ENCODE results near the gene VAV3.
"Not testable (repeated sequence)": the region's sequence is repeated elsewhere in the genome, so short reads cannot be mapped to it uniquely, and the experiment has no call there.

VAV3 gene

DNA sequence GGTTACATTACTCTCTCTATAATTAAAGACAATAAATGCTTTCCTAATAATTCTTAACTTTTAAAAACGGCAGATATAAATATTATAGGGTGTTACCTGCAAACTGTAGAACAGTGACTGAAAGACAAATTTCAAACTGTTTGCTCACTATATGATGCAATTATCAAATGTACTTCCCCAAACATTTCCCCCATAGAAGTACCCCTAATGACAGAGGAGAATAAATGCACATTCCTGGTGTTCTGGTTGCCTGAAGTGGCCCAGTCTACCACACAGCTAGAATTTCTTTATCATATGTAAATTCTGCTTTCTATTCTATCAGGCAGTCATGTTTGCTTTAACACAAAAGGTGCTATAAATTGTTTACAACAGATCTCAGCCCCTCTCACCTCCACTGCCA is 70.4 kb downstream of the VAV3 start:
- DNase-seq (ENCODE audit: low read depth in 1 of 2, low spot score in 1 of 2): no peak

DNA sequence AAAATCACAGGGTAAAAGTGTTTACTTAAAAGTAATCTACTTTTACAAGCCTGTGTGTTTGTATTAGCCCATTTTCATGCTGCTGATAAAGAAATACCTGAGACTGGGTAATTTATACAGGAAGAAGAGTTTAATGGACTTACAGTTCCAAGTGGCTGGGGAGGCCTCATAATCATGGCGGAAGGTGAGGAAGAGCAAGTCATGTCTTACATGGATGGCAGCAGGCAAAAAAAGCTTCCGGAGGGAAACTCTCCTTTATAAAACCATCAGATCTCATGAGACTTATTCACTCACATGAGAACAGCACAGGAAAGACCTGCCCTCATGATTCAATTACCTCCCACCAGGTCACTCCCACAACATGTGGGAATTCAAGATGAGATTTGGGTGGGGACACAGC is 71.6 kb downstream of the VAV3 start:
- DNase-seq (ENCODE audit: low read depth in 1 of 2, low spot score in 1 of 2): not testable (repeated sequence)

DNA sequence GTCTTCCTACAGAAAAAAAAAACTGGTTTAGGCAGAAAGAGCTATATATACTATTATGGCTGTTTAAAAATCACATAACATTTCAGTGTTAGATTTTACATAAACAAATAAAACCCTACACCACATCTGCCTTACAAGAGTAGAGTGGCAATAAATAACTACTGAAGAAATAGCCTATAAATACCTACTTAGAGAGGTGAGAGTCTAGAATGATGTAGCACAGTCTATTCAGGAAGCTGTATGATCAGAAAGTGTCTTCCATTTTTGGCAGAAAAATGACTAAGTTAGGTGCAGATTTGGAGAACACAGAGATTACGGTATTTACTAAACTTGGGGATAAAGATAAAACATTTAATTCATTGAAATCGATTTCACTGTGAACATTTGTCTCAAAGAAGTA is 75.5 kb downstream of the VAV3 start:
- no peak for DNase-seq (ENCODE audit: low read depth in 1 of 2, low spot score in 1 of 2)

DNA sequence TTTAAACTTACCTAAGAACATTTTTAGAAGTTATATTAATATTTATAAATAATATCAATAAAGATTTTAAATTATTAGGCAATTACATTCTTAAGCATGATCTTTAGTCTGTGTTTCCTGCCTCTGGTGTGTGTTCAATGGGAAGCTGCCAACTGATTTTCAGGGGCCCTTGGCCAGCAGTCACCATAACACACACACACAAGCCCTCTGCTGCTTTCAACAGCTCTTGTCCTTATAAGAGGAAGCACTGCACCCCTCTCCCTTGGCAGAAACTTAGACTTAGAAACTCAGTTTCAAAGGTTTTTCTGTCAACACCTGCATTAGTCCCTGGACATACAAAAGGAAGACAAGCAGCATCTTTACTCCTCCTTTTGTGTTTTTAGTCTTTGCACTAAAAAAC is 81.4 kb downstream of the VAV3 start:
- DNase-seq (ENCODE audit: low read depth in 1 of 2, low spot score in 1 of 2): no peak

DNA sequence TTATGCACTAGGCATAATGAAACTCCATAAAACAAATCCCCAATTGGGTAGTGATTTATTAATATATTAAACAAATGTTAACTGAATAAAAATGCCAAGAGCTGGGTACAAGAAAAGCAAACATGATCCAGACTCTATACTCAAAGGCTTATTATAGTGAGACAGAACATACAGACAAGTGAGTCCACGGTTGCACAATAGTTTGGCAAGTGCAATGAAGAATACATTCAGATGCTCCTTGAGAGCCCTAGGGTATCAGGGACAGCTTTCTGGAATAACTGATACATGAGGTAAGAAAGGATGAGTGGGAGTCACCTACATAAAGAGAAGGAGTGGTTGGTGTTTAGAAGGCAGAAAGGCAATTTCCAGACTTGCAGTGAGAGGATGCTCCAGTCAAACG is 85.1 kb downstream of the VAV3 start:
- DNase-seq (ENCODE audit: low read depth in 1 of 2, low spot score in 1 of 2): no peak

DNA sequence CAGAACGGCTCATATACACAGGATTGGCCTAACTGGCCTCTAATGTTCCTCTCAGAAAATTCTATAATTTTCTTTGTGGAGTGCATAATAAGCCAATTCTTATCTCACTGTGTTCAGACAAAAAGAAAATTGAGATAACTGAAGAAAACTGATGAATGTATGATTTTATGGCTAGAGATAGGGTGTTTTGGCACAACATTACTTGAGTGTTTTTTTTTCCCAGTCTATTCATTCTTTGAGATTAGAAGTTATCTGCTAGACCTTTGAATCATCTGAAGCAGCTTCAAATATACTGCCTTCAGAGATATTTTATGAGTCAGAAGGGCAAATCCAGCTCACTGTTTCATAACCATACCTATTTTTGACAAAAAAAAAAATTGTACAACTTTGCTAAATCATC is 85.6 kb downstream of the VAV3 start:
- DNase-seq (ENCODE audit: low read depth in 1 of 2, low spot score in 1 of 2): no peak

DNA sequence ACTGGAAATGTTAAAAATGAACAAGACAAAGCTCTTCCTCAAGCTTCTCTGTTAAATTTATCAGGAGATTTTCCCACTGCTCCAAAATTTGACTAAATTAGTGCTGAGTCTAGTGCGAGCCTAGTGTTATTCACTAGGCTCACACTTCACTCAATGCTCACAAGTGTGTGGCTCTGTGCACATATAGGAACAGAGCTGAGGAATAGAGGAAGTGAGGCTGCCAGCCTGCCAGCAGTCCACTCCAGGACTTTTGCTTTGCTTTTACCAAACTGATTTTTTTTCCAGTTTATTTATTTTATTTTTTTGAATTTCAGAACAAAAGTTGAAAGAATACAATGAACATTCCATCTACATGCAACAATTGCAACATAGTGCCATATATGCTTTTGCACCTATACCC is 87.2 kb downstream of the VAV3 start:
- no peak for DNase-seq (ENCODE audit: low read depth in 1 of 2, low spot score in 1 of 2)

DNA sequence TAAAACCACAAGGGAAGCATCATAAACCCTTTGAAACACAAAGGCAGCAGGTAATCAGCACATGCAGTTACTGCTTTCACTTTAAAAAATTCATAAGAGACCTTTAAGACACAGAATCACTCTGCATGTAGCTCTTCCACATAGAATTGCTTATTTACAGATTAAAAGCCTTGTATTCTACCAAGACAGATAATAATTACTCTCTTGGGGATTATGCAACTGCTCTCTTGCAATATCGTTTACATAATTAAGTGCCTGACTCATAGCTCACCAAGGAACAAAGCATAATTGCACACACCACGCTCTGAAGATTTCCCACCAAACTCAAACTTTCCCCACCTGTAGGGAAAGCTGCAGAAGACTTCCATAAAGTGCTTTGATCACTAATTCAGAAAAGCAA is 87.9 kb downstream of the VAV3 start:
- DNase-seq (ENCODE audit: low read depth in 1 of 2, low spot score in 1 of 2): no peak

DNA sequence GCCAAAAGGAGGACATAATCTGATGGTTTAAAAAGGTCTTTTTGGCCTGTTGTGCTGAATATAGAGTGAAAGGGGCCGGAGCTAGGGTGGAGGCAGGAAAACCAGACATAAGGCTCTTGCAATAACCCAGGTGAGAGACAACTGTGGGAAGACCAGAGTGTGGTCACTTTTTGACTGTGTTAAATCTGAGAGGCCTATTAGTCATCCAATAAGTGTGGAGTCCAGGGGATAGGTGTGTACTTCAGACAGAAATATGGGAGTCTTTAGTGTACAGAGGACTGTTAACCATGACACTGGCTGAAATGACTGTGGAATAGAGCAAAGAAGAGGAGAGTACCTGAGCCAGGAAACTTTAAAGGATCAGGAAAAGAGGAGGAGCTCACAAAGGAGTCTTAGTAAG is 89.3 kb downstream of the VAV3 start:
- DNase-seq (ENCODE audit: low read depth in 1 of 2, low spot score in 1 of 2): no peak

DNA sequence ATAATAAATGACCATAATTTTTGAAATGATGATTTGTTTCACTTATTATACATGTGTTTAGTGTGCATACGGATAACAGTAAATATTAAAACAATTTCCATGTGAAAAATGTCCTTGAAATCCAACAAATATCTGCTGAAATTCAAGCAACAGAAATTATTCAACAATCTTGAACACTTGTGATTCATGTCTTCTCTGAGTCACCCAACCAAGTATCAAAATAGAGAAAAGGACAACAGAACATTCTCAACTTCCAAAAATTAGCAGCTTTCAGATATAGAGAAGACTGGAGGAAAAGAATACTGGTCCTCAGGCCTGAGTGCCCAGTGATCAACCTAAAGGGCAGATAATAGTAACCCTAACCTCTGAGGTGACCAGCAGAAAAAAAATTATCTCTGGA is 90.8 kb downstream of the VAV3 start:
- DNase-seq (ENCODE audit: low read depth in 1 of 2, low spot score in 1 of 2): no peak

DNA sequence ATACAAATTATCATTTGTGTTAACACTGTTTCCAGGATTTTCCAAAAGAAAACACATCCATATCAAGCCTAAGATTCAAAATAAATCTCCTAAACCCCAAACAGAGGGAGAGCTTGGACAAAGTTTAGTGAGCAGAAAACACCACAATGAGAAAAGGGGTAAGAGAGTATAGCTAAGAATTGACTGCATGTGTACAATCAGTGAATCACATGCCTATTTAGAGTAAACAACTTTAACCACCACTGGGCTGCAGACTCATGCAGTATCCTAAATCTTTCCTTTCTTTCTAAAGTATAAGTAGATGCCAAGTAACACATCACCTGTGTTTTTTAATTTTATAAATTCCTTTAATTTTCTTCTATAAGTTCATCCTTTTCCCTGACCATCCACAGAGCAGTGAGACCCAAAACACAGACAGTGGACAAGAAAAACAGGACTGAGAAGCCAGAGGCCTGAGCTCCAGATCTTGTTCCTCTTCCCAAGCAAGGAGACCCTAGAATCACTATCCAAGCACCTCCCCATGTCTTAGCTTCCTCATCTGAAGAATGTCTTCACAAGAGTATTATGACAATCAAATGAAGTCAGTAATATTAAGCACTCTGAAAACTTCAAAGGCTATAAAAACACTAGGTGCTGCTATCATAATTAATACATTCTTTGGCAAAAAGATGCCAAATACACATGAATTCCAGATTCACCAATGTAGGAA is 93.1 kb downstream of the VAV3 start:
- no peak for DNase-seq (ENCODE audit: low read depth in 1 of 2, low spot score in 1 of 2)

DNA sequence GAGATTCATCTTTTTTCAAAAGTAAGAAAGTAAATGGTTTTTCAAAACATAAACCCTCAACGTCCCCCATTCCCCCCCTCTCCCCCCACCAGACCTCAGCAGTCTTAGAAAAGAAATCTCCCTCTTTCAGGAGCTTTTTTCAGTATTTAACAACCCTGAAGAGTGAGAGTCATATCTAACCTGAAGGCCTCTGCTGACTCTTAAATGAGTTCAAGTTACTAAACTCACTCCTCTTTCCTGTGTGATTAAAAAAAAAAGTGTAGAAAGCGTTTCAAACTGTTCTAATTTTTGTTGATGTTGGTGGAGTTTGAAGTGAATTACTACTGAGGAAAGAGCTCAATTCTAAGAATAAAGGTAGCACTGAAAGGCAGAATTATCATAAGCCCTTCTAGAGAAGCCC is 93.7 kb downstream of the VAV3 start:
- DNase-seq (ENCODE audit: low read depth in 1 of 2, low spot score in 1 of 2): no peak

DNA sequence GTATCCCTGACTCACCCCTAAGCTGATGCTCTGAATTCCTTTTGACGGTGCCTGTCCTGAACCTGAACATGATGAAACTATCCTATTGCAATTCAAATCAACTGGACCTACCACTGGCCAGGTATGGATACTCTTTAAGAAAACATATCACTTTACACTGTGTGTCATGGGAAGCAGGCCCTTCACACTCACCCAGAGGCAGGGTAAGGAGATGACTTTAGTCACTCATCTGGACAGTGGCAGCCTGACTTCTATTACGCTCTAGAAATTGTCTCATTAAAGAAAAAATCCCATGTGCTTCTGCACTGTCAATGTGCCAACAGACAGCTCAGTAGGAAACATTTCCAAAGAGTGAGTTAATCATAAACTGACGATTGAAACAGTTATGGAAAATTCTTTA is 94.3 kb downstream of the VAV3 start:
- no peak for DNase-seq (ENCODE audit: low read depth in 1 of 2, low spot score in 1 of 2)

DNA sequence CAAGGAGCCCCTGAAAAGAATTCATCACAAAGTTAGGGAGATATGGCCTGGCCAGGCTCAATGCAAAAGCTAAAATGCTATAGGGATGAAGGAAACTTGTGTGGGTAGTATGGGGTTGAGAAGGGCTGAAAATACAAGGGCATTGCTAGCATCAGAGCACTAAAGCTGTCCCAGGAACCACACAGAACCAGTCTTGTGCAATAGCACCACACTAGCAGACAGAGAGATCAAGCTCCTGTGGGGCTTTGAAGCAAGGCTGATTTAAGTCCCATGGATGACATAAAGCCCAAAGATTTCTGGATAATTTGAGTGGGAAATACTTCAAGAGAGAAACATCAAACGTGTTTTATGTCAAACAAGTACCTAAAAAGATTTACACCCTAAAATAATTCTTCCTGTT is 97.1 kb downstream of the VAV3 start:
- DNase-seq (ENCODE audit: low read depth in 1 of 2, low spot score in 1 of 2): no peak

DNA sequence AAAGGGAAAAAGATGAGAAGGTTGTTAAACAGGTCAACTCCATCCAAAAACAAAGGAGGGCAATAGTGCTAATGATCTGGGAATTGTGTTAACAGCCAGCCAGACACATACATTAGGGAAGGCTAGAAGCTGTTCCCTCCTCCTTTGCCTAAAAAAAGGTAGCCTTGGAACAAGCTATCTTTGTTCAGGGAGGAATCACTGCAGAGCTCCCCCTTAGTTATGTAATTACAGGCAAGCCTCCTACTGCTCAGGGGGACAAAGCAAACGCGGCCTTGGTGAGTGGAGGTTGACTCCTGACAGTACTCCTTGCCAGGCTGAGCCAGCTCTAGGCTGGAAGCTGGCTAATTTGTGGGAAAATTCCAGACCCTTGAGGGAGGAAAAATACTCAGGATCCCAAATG is 97.6 kb downstream of the VAV3 start:
- no peak for DNase-seq (ENCODE audit: low read depth in 1 of 2, low spot score in 1 of 2)

DNA sequence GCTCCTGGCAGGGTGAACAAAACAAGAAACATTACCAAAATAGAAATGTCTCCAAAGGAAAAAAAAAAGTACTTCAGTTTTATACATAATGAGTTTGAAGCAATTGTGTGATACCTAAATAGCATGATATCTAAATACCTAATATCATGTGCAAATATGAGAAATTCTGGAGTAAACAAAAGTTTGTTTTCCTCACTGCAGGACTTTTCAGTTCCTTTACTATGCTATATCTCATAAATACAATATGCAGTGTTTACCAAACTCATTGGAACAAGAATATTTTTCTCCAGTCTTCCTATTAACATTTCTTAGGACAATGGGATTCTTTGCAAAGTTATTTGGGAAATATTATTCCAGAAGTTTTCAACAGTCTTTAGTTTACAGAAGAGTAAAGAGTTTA is 98.1 kb downstream of the VAV3 start:
- no peak for DNase-seq (ENCODE audit: low read depth in 1 of 2, low spot score in 1 of 2)

DNA sequence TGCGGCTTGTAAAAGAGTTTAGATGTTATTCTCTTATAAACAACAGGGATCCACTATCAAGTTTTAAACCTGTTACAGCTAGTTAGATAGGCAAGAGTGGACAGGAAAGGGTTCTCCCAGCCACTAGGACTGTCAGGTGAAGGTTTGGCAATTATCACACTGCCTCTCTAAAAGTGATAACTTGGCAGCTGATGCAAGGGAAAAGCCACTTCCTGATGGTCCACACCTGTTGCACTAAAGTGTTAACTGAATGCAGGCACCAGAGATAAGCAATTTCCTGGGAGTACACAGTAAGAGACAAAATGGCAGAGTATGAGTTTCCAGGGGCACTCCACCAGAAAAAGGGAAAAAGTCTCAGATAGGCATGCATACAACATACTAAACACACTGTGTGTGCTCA is 99.4 kb downstream of the VAV3 start:
- no peak for DNase-seq (ENCODE audit: low read depth in 1 of 2, low spot score in 1 of 2)

DNA sequence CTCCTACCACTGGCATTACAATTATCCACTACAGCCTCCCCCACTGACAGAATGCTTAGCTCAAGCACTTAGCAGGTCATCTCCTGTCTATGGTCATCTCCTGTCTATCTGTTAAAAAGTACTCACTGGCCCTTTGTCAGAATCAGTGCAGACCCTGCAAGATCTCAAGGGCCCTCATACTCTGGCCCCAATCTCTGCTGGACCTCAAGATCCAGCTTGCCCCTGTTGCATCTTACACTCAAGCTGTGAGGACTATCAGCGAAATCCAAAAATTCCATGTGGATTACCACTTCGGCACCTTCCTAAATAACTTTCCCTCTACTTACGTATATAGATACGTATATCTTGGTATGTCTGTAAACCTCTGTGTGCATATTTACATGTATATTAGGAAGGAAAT is 101.6 kb downstream of the VAV3 start:
- no peak for DNase-seq (ENCODE audit: low read depth in 1 of 2, low spot score in 1 of 2)

DNA sequence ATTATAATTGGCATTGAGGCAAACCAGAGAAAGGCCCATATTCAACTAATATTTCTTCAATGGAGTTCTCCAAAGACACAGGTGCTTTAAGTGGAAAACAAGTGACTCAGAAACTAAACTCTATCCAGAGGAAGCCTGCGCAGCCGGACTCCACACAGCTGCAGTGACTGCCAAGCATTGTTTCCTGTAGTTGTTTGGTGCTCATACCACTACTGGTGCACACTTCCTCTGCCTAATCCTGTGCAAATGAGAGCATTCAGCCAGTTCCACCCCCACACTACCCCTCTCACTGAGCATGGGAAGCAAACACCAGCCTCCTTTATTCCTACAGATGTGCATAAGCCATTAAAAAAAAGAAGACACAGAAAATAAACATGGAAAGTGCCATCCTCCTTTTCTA is 102.9 kb downstream of the VAV3 start:
- DNase-seq (ENCODE audit: low read depth in 1 of 2, low spot score in 1 of 2): no peak

DNA sequence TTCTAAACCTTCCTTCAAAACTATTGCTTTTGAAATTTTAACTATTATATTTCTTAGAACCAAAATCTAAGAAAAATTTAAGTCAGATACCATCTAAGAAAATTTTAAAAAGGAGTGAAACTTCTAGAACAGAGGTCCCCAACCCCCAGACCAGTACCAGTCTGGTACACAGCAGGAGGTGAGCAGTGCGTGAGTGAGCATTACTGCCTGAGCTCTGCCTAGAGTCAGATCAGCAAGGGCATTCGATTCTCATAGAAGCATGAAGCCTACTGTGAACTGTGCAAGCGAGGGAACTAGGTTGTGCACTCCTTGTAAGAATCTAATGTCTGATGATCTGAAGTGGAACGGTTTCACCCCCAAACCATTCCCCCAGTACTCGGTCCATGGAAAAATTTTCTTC is 106.7 kb downstream of the VAV3 start:
- no peak for DNase-seq (ENCODE audit: low read depth in 1 of 2, low spot score in 1 of 2)

DNA sequence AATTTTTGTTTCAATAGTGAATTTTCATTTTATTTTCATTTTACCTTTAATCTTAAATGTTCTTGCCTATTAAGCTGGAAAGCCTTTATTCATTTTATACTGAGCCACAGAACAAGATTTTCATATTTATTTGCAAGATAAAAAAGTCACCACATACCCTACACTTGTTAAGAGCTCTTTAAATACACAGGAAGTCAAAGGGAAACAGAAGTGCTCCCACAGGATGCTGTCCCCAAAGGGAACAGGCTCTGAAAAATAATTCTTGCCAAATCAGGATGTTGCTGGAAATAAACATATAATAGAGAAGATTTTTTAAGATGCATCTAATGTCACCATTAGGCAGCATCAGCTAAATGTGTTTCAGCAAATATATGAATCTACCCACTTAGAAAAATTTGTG is 113.6 kb downstream of the VAV3 start:
- DNase-seq (ENCODE audit: low read depth in 1 of 2, low spot score in 1 of 2): no peak

DNA sequence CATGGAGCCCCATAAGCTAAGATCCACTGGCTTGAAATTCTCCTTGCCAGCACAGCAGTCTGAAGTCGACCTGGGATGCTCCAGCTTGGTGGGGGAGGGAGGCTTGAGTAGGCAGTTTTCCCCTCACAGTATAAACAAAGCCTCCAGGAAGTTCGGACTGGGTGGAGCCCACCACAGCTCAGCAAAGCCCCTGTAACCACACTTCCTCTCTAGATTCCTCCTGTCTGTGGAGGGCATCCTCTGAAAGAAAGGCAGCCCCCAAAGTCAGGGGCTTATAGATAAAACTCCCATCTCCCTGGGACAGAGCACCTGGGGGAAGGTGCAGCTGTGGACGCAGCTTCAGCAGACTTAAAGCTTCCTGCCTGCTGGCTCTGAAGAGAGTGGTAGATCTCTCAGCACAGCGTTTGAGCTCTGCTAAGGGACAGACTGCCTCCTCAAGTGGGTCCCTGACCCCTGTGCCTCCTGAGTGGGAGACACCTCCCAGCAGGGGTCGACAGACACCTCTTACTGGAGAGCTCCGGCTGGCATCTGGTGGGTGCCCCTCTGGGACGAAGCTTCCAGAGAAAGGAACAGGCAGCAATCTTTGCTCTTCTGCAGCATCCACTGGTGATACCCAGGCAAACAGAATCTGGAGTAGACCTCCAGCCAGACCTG is 120.3 kb downstream of the VAV3 start:
- DNase-seq (ENCODE audit: low read depth in 1 of 2, low spot score in 1 of 2): not testable (repeated sequence)

DNA sequence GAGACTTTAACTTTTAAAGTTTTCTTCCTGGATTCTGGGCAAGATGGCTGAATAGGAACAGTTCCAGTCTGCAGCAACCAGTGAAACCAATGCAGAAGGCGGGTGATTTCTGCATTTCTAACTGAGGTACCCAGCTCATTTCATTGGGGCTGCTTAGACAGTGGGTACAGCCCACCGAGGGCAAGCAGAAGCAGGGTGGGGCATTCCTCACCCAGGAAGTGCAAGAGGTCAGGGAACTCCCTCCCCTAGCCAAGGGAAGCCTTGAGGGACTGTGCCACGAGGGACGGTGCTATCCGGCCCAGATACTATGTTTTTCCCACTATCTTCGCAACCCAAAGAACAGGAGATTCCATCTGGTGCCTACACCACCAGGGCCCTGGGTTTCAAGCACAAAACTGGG is 121.0 kb downstream of the VAV3 start:
- no peak for DNase-seq (ENCODE audit: low read depth in 1 of 2, low spot score in 1 of 2)
